Activated T-cell treated with anti-CD3 and anti-CD28 coated beads, Interleukin-2, amount 50 U/mL, for 72 hours (primary cell): Measurements from ENCODE around the gene SFXN3. TPM values are rescaled to one million over a fixed set of nuclear protein-coding genes. Genes with fewer than 3 reads are reported as not detected.
A peak's percentile ranks its signal among the peaks of the same experiment; 100 is the strongest.

Source experiments
- ATAC-seq, 2 donors: fragments of 150-1000 bp; cut with Tn5 transposase; replicated peaks in 1 of 2; 2 replicates each; pipeline ENCODE4 v1.10.0; 2021; ENCODE audit warnings: moderate library complexity in 2 of 2, mild to moderate bottlenecking in 1 of 2
- DNase-seq, 2 donors: peaks; one replicate each; pipeline ENCODE4 v3.0.0; 2021 to 2022; ENCODE audit warnings: mixed read lengths in 1 of 2
- H3K27ac Mint-ChIP-seq: one replicate; pipeline ENCODE4 v1.8.0; 2022; ENCODE audit warnings: mild to moderate bottlenecking, moderate library complexity, mixed read lengths
- H3K27me3 Mint-ChIP-seq: one replicate; pipeline ENCODE4 v1.8.0; 2022; ENCODE audit warnings: low read depth, mixed read lengths
- H3K36me3 Mint-ChIP-seq, 2 donors: one replicate each; pipeline ENCODE4 v1.8.0; 2022; ENCODE audit warnings: mixed read lengths in 2 of 2, mild to moderate bottlenecking in 1 of 2; ENCODE audit not compliant: insufficient read depth in 2 of 2
- H3K4me1 Mint-ChIP-seq: one replicate; pipeline ENCODE4 v1.8.0; 2022; ENCODE audit warnings: low read depth, mixed read lengths
- H3K4me3 Mint-ChIP-seq, 2 donors: one replicate each; pipeline ENCODE4 v1.8.0; 2022; ENCODE audit warnings: mild to moderate bottlenecking in 2 of 2, mixed read lengths in 2 of 2, moderate library complexity in 2 of 2
- H3K9me3 Mint-ChIP-seq, 2 donors: one replicate each; pipeline ENCODE4 v1.8.0; 2022; ENCODE audit warnings: mixed read lengths in 2 of 2
- total RNA-seq, 2 donors: library from RNA; stranded (reverse); gene quantifications; one replicate each; pipeline ENCODE4 v1.2.3, GENCODE V29; 2022

SFXN3 gene
- total RNA-seq, 2 donors from 2014 or later, result 23.5 to 24.2 TPM

GRCh38 chr10:101014966-101015581, 16.0 kb upstream of the SFXN3 start:
- H3K27me3 Mint-ChIP-seq, result peaks cover 42% of the 10 kb centered on the region
- H3K4me3 Mint-ChIP-seq, result no peak overlapping the region
- H3K27ac Mint-ChIP-seq, result no peak overlapping the region
- no peaks in the 10 kb centered on the region for H3K9me3 Mint-ChIP-seq
- ATAC-seq (peak in 1 of 2 donors; percentile 35), DNase-seq (peak in 1 of 2 donors; percentile 18)
- H3K4me1 Mint-ChIP-seq, result peaks cover 33% of the 10 kb centered on the region
- H3K36me3 Mint-ChIP-seq, result no peaks in the 10 kb centered on the region

GRCh38 chr10:101015582-101015973, 15.5 kb upstream of the SFXN3 start:
- Mint-ChIP-seq H3K9me3 (no peaks in the 10 kb centered on the region), H3K4me1 (peaks cover 33% of the 10 kb centered on the region), H3K27me3 (peaks cover 44% of the 10 kb centered on the region), H3K36me3 (no peaks in the 10 kb centered on the region), H3K4me3 (no peak overlapping the region), H3K27ac (no peak overlapping the region)
- ATAC-seq, result no peak
- no peak for DNase-seq

GRCh38 chr10:101016814-101017213, 14.2 kb upstream of the SFXN3 start:
- no peak for ATAC-seq
- no peaks in the 10 kb centered on the region for H3K36me3 Mint-ChIP-seq

GRCh38 chr10:101018118-101018599, 12.9 kb upstream of the SFXN3 start:
- Mint-ChIP-seq H3K4me1 (peaks cover 26% of the 10 kb centered on the region), H3K4me3 (peak overlapping the region in 1 of 2 donors; percentile 32), H3K27ac (no peak overlapping the region), H3K36me3 (no peaks in the 10 kb centered on the region), H3K27me3 (peaks cover 48% of the 10 kb centered on the region), H3K9me3 (no peaks in the 10 kb centered on the region)
- no peak for DNase-seq
- no peak for ATAC-seq

More at GRCh38 chr10:101016814-101017213, 14.2 kb upstream of the SFXN3 start:
- H3K9me3 Mint-ChIP-seq, result no peaks in the 10 kb centered on the region
- no peak overlapping the region for H3K4me3 Mint-ChIP-seq
- DNase-seq, result no peak
- H3K27ac Mint-ChIP-seq, result no peak overlapping the region
- peaks cover 33% of the 10 kb centered on the region for H3K4me1 Mint-ChIP-seq
- peaks cover 50% of the 10 kb centered on the region for H3K27me3 Mint-ChIP-seq

GRCh38 chr10:101018600-101019439, 12.2 kb upstream of the SFXN3 start:
- H3K4me3 Mint-ChIP-seq, result peak overlapping the region in 1 of 2 donors; percentile 32
- no peaks in the 10 kb centered on the region for H3K36me3 Mint-ChIP-seq
- ATAC-seq (peak; percentile 85), DNase-seq (peak; percentile 88 to 89)
- no peaks in the 10 kb centered on the region for H3K9me3 Mint-ChIP-seq
- no peak overlapping the region for H3K27ac Mint-ChIP-seq
- H3K27me3 Mint-ChIP-seq, result peaks cover 44% of the 10 kb centered on the region
- H3K4me1 Mint-ChIP-seq, result peaks cover 22% of the 10 kb centered on the region

- no peak for ATAC-seq
- H3K4me1 Mint-ChIP-seq, result peaks cover 17% of the 10 kb centered on the region
- DNase-seq, result no peak
- no peaks in the 10 kb centered on the region for H3K36me3 Mint-ChIP-seq
- no peak overlapping the region for H3K27ac Mint-ChIP-seq
- H3K9me3 Mint-ChIP-seq, result no peaks in the 10 kb centered on the region
- H3K4me3 Mint-ChIP-seq, result no peak overlapping the region
- H3K27me3 Mint-ChIP-seq, result peaks cover 44% of the 10 kb centered on the region
Measured at GRCh38 chr10:101019440-101019703, 11.7 kb upstream of the SFXN3 start.

GRCh38 chr10:101020427-101021075, 10.5 kb upstream of the SFXN3 start:
- peaks cover 6% of the 10 kb centered on the region for H3K4me1 Mint-ChIP-seq
- H3K4me3 Mint-ChIP-seq, result no peak overlapping the region
- no peak for DNase-seq
- H3K9me3 Mint-ChIP-seq, result no peaks in the 10 kb centered on the region
- peaks cover 44% of the 10 kb centered on the region for H3K27me3 Mint-ChIP-seq
- H3K27ac Mint-ChIP-seq, result no peak overlapping the region
- H3K36me3 Mint-ChIP-seq, result no peaks in the 10 kb centered on the region
- ATAC-seq, result no peak

- H3K4me1 Mint-ChIP-seq, result peaks cover 6% of the 10 kb centered on the region
- peaks cover 40% of the 10 kb centered on the region for H3K27me3 Mint-ChIP-seq
- ATAC-seq (no peak), DNase-seq (no peak)
- no peak overlapping the region for H3K4me3 Mint-ChIP-seq
- H3K9me3 Mint-ChIP-seq, result no peaks in the 10 kb centered on the region
- no peak overlapping the region for H3K27ac Mint-ChIP-seq
- no peaks in the 10 kb centered on the region for H3K36me3 Mint-ChIP-seq
Measured at GRCh38 chr10:101021239-101021638, 9.8 kb upstream of the SFXN3 start.

- Mint-ChIP-seq H3K27me3 (peaks cover 34% of the 10 kb centered on the region), H3K36me3 (no peaks in the 10 kb centered on the region), H3K4me1 (peaks cover 6% of the 10 kb centered on the region), H3K27ac (no peak overlapping the region), H3K4me3 (no peak overlapping the region), H3K9me3 (no peaks in the 10 kb centered on the region)
- ATAC-seq (no peak), DNase-seq (no peak)
Measured at GRCh38 chr10:101021692-101022251, 9.3 kb upstream of the SFXN3 start.

GRCh38 chr10:101022967-101023705, 7.9 kb upstream of the SFXN3 start:
- no peaks in the 10 kb centered on the region for H3K9me3 Mint-ChIP-seq
- no peak for DNase-seq
- no peak overlapping the region for H3K27ac Mint-ChIP-seq
- H3K4me1 Mint-ChIP-seq, result peaks cover 6% of the 10 kb centered on the region
- H3K27me3 Mint-ChIP-seq, result peaks cover 21% of the 10 kb centered on the region
- ATAC-seq, result no peak
- no peak overlapping the region for H3K4me3 Mint-ChIP-seq
- H3K36me3 Mint-ChIP-seq, result no peaks in the 10 kb centered on the region

GRCh38 chr10:101027106-101027720, 3.8 kb upstream of the SFXN3 start:
- no peak for ATAC-seq
- peaks cover 9% of the 10 kb centered on the region for H3K4me1 Mint-ChIP-seq
- no peaks in the 10 kb centered on the region for H3K9me3 Mint-ChIP-seq

More at GRCh38 chr10:101027106-101027720, 3.8 kb upstream of the SFXN3 start:
- DNase-seq, result no peak
- Mint-ChIP-seq H3K4me3 (no peak overlapping the region), H3K36me3 (no peaks in the 10 kb centered on the region), H3K27ac (no peak overlapping the region), H3K27me3 (peaks cover 7% of the 10 kb centered on the region)
